Fibroblast of lung (primary cell): ENCODE data around the gene POLR1F. TPM values are rescaled to one million over a fixed set of nuclear protein-coding genes. Genes with fewer than 3 reads are reported as not detected.

Source experiments
- DNase-seq, 2 donors: peaks; one replicate each; pipeline versions ENCODE4 v3.0.0 to v3.0.0-alpha.2; 2010; ENCODE audit warnings: low read depth in 2 of 2
- H2AFZ ChIP-seq: 2 replicates; pipeline ENCODE4 v1.5.1; 2012; ENCODE audit warnings: low read length, control low read depth, inconsistent platforms
- H3K27ac ChIP-seq: 2 replicates; pipeline ENCODE4 v1.5.1; 2011; ENCODE audit warnings: low read length, control low read depth; ENCODE audit not compliant: insufficient read depth
- H3K27me3 ChIP-seq: 2 replicates; pipeline ENCODE4 v1.5.1; 2011; ENCODE audit warnings: mild to moderate bottlenecking, low read length; ENCODE audit not compliant: control insufficient read depth, insufficient read depth
- H3K36me3 ChIP-seq: 2 replicates; pipeline ENCODE4 v1.5.1; 2011; ENCODE audit warnings: low read length; ENCODE audit not compliant: control insufficient read depth, insufficient read depth
- H3K4me1 ChIP-seq: 2 replicates; pipeline ENCODE4 v1.5.1; 2011; ENCODE audit warnings: low read length; ENCODE audit not compliant: control insufficient read depth, insufficient read depth; ENCODE audit errors: extremely low read depth
- H3K4me2 ChIP-seq: 2 replicates; pipeline ENCODE4 v1.5.1; 2011; ENCODE audit warnings: low read length, control low read depth; ENCODE audit not compliant: insufficient read depth; ENCODE audit errors: extremely low read depth
- H3K4me3 ChIP-seq, 4 experiments: fragments of 200-600 bp in 1 of 4; sonication (generic) in 1 of 4; replicated peaks in 1 of 4; 2 replicates each; pipeline ENCODE4 v1.5.1; 2011 to 2016; ENCODE audit warnings: low read length in 4 of 4, low read depth in 3 of 4, mild to moderate bottlenecking in 3 of 4, control low read depth in 2 of 4, inconsistent platforms in 1 of 4, mixed read lengths in 1 of 4; ENCODE audit not compliant: insufficient read depth in 1 of 4; ENCODE audit errors: control extremely low read depth in 1 of 4
- H3K79me2 ChIP-seq: 2 replicates; pipeline ENCODE4 v1.5.1; 2012; ENCODE audit warnings: mild to moderate bottlenecking, low read length, inconsistent platforms; ENCODE audit not compliant: control insufficient read depth, insufficient read depth
- H3K9ac ChIP-seq: 2 replicates; pipeline ENCODE4 v1.5.1; 2011; ENCODE audit warnings: mild to moderate bottlenecking, low read length, control low read depth; ENCODE audit not compliant: insufficient read depth
- H3K9me3 ChIP-seq: 2 replicates; pipeline ENCODE4 v1.5.1; 2012; ENCODE audit warnings: low read depth, low read length; ENCODE audit not compliant: control insufficient read depth, insufficient read depth
- H4K20me1 ChIP-seq: 2 replicates; pipeline ENCODE4 v1.5.1; 2011; ENCODE audit warnings: low read length; ENCODE audit not compliant: control insufficient read depth, insufficient read depth; ENCODE audit errors: extremely low read depth
- CTCF ChIP-seq, 2 donors: IDR thresholded peaks in 1 of 2; conservative IDR thresholded peaks in 1 of 2; 1 replicate in 1 of 2; 2 replicates in 1 of 2; pipeline ENCODE4 v1.5.1; 2011 to 2012; ENCODE audit warnings: low read length in 2 of 2, control low read depth in 1 of 2, inconsistent platforms in 1 of 2, low read depth in 1 of 2, mild to moderate bottlenecking in 1 of 2
- EZH2 ChIP-seq: IDR thresholded peaks from 2 replicates; pipeline ENCODE4 v1.5.1; 2012; ENCODE audit warnings: low read length, control low read depth, mild to moderate bottlenecking; ENCODE audit errors: missing control alignments
- polyA plus RNA-seq, 2 donors: library from polyadenylated mRNA; depleted of rRNA in 1 of 2; stranded (reverse) in 1 of 2; unstranded in 1 of 2; fragments of >200 nt; gene quantifications; 2 replicates each; pipeline ENCODE4 v1.2.1, GENCODE V29; 2011 to 2012; ENCODE audit warnings: missing spikeins in 1 of 2
- total RNA-seq: library from RNA; depleted of rRNA; stranded (reverse); fragments of >200 nt; gene quantifications from 2 replicates; pipeline ENCODE4 v1.2.1, GENCODE V29; 2014

The POLR1F gene
- total and polyA plus RNA-seq, 2 donors (not counting 1 experiment from before 2014, with no cell fraction given) = 20.5 to 21.3 TPM

- TF ChIP-seq EZH2 (no peak), CTCF (conservative IDR thresholded peaks at IDR 0.05 in 1 of 2, IDR thresholded peaks at IDR 0.05 in 1 of 2; ENCODE audit: low read depth in 1 of 2, low read length in 2 of 2) (no peak)
- no peaks in the 10 kb centered on the region for H3K27me3 ChIP-seq
- no peak overlapping the region for H3K4me3 ChIP-seq
- no peak for DNase-seq
- H2AFZ ChIP-seq = no peak overlapping the region
- H3K36me3 ChIP-seq = no peaks in the 10 kb centered on the region
- no peaks in the 10 kb centered on the region for H3K4me1 ChIP-seq
- H3K4me2 ChIP-seq = no peak overlapping the region
- no peak overlapping the region for H3K27ac ChIP-seq
- H3K9me3 ChIP-seq = no peaks in the 10 kb centered on the region
- H3K79me2 ChIP-seq = no peaks in the 10 kb centered on the region
- no peak overlapping the region for H3K9ac ChIP-seq
- H4K20me1 ChIP-seq = no peaks in the 10 kb centered on the region
Measured at GRCh38 chr7:19663816-19664462, 44.9 kb downstream of the POLR1F start.

- no peak overlapping the region for H3K4me3 ChIP-seq
- no peaks in the 10 kb centered on the region for H3K27me3 ChIP-seq
- no peak for DNase-seq
- H4K20me1 ChIP-seq = no peaks in the 10 kb centered on the region
- no peaks in the 10 kb centered on the region for H3K79me2 ChIP-seq
- H3K4me2 ChIP-seq = no peak overlapping the region
- no peaks in the 10 kb centered on the region for H3K9me3 ChIP-seq
- H3K27ac ChIP-seq = no peak overlapping the region
- H3K9ac ChIP-seq = no peak overlapping the region
- no peaks in the 10 kb centered on the region for H3K36me3 ChIP-seq
- TF ChIP-seq CTCF (conservative IDR thresholded peaks at IDR 0.05 in 1 of 2, IDR thresholded peaks at IDR 0.05 in 1 of 2; ENCODE audit: low read depth in 1 of 2, low read length in 2 of 2) (no peak), EZH2 (no peak)
- no peaks in the 10 kb centered on the region for H3K4me1 ChIP-seq
- no peak overlapping the region for H2AFZ ChIP-seq
Measured at GRCh38 chr7:19648791-19649190, 60.0 kb downstream of the POLR1F start.

Other genes starting within 250 kb of the POLR1F start
- not detected in 2 replicates for gene TMEM196, start 64.6 kb upstream of the POLR1F start, total RNA-seq
- gene TMEM196, start 64.6 kb upstream of the POLR1F start, polyA plus RNA-seq = not detected in 2 replicates